Measurements from ENCODE around the gene FHOD3. TPM values are rescaled to one million over a fixed set of nuclear protein-coding genes. Genes with fewer than 3 reads are reported as not detected.
"Not testable (repeated sequence)": the region's sequence is repeated elsewhere in the genome, so short reads cannot be mapped to it uniquely, and the experiment has no call there.

FHOD3 gene
- total RNA-seq, 1 experiment from 2014 or later = 15.1 TPM

DNA sequence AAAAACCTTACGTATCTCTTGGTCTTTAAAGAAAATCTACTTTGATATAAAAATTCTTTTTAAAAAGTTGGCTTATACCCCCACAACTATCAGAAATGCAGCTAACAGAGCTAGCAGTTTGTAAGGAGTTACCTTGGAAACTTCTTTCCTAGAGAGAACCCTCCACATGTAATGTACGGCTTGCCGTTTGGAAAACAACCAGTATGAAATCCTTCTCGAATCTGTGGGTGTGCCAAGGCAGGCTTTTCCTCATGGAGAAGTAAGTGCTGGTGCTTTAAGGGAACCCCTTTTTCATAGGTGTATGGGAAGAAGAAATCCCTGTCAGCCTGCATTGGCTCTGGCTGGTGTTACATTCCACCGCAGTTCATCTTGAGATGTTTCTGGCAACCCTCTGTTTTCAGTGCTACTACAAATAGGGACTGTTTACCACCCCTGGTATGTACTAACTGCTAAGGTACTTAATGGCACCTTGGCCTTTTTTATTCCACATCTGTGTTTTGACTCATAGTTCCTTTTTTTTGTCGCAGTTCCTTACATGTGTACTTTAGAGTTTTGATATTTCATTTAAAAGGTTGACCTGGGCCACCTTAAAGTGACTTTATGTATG lies 248.4 kb downstream of the FHOD3 start:
- DNase-seq (ENCODE audit: low read depth) = no peak

DNA sequence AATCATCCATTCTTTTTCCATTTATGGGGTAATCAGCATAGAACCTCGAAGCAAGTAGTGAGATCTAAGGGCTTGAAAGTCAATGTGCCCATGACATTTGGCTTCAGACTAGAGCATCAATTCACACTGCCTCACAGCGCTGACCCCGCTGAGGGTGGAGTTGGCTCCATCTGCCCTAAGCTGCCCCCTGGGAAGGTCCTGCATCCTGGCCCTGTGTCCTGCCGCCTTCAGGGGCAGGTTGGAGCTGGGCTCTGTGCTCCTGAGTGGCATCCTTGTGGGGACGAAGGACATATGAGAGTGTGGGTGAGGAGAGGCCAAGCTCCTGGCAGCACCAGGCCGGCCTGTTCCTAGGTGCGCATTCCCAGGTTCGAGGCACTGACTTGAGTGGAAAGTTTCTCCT lies 249.4 kb downstream of the FHOD3 start:
- DNase-seq (ENCODE audit: low read depth) = no peak

DNA sequence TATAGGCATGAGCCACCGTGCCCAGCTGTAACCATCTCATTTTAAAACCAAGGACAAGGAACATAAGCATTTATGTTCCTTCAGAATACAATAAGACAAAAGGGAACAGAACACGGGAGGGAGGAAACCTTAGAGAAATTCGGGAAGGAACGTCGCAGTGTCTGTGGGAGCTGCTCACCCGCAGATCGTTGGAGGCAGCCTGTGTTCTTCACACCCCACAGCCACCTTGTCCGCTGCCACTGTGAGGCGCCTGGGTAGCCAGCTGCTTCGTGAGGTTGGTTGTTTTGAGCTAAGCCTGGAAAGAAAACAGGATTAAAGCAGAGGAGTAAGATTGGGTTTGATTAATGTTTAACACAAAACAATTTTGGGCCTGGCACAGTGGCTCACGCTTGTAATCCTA lies 250.0 kb downstream of the FHOD3 start:
- no peak for DNase-seq (ENCODE audit: low read depth)

DNA sequence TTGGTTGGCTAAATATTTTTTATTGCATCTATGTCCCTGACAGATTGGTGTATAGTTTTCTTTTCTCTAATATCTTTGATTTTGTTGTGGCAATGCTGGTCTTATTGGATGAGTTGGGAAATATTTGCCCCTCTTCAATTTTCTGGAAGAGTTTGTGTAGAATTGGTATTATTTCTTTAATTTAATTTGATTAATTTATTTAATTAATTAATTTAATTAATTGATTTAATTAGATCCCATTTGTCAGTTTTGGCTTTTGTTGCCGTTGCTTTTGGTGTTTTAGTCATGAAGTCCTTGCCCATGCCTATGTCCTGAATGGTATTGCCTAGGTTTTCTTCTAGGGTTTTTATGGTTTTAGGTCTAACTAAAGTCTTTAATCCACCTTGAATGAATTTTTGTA lies 253.8 kb downstream of the FHOD3 start:
- not testable (repeated sequence) for DNase-seq (ENCODE audit: low read depth)

DNA sequence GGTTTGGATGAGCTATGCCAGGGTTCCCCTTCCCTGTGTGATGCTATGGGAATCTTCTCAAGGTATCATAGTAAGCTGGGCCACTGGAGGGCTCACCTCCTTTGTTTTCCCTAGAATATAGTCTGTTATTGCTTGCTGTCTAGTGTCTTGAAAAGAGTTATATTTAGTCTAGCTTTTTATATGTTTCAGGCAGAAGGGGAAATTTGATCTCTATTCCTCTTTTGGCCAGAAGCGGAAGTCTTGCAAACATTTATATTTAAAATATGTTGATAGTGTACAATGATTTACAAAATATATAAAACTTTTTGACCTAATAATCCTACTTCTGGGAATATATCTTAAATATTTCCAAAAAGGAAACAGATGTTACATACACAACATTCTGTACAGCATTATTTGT lies 260.7 kb downstream of the FHOD3 start:
- DNase-seq (ENCODE audit: low read depth) = no peak

DNA sequence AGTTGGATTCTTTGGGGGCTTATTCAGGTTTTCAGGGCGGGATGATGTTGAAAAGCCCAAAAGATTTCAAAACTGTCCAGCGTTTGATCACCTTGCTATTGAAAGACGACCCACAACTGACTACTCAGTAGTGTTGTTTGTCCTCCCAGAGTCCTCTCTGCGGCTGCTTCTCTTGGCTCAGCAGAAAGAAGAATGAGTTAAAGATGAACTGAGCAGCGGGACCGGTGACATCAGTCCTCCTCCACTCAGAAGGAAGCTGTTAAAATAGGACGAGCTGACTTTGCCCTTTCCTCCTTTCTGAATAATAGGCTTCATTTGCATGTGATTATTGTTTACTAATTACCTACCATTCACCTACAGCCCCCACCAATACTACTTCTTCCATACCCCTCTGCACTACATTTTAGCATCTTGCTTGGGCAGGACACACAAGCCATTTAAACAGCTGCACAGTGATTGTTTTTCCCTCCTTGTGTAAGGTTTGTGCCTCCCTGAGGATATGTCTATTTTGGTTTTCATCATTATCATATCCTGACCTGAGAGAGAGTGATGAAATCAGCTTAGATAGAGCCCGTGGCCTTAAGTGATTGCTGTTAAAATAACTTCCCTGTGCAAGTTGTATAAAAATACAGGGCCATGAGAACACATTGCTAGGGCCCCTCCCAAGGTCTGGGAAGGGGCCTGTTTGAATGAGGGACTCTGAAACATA lies 261.8 kb downstream of the FHOD3 start:
- DNase-seq (ENCODE audit: low read depth) = no peak

DNA sequence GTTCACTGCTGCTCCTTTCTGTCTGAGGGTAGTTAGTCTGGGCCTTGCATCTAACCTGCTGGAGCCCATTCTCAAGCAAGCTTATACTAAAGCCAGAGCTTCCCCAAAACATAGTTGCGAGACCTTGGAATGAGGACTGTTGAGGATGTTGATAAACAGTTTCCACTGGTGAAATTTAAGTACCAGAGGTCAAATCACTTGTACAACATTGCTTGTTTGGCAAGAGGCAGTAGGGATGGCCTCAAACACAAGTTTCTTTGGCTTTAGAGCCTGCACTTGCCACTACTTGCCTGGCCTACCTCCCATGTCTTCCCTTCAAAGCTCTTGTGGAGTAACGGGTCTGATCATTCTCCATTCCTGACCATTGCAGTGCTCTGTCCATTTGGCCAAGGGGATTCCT lies 262.7 kb downstream of the FHOD3 start:
- DNase-seq (ENCODE audit: low read depth) = no peak

DNA sequence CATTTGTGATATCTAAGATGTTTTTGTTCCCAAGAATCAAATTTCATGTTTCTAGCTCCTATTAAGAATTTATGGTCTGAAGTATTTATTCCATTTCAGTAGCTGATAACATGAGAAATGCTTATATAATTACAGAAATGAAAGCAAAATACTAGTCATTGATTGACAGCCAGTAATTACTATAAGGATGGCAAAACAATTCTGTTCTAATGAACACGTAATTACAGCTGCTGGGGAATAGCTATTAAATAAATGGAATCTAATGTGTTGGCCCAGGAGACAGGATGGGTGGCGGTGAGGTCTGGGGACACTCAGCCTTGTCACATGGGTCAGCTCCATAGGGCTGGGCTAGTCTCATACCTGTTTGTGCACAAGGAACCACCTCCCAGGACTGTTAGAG lies 263.5 kb downstream of the FHOD3 start:
- DNase-seq (ENCODE audit: low read depth) = no peak

DNA sequence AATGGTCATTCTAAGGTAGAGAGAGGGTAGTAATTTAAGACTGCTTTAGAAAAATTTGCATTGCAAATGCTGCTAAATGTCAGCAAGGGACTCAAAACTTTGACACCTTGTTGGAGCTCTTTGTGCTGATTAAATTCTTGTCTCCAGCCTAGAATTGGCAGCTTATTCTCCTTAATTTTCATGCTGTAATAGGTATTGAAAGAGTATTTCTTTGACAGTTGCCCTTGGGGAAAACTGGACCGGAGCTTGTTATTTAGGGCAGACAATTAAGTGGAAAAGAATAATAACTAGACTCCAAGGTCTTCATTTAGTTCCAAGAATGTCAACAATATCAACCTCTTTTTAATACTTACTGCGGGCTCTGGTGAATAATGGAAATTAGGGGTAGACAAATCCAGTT lies 267.3 kb downstream of the FHOD3 start:
- DNase-seq (ENCODE audit: low read depth) = no peak

DNA sequence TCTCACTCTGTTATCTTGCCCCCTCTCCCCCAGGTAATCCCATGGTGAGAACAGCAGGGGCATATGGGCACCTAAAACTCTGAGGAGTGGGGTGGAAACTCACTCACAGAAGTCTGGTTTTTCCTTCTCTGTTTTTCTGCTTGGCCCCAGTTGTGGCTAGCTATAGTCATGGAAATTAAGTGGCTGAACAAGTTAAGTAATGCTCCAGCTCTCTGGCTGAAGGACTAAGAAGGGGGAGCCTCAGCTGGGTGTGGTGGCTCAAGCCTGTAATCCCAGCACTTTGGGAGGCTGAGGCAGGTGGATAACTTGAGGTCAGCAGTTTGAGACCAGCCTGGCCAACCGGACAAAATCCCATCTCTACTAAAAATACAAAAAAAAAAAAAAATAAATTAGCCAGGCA lies 270.3 kb downstream of the FHOD3 start:
- no peak for DNase-seq (ENCODE audit: low read depth)

DNA sequence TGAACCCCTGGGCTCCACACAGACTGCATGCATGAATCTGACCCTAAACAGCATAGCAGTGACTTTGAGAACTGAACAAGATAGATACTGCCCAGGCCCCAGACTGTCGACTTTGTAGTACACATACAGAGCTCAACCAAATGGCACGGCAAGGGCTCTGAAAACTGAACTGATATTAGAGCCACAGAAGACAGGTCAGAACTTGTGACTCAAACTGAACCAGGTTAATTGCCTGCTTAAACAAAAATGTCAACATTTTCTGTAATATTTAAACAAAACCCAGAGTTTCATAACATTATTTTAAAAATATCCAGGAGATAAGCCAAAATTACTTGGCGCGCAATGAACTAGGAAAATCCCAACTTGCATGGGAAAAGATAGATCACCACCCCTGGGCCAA lies 271.0 kb downstream of the FHOD3 start:
- DNase-seq (ENCODE audit: low read depth) = no peak

DNA sequence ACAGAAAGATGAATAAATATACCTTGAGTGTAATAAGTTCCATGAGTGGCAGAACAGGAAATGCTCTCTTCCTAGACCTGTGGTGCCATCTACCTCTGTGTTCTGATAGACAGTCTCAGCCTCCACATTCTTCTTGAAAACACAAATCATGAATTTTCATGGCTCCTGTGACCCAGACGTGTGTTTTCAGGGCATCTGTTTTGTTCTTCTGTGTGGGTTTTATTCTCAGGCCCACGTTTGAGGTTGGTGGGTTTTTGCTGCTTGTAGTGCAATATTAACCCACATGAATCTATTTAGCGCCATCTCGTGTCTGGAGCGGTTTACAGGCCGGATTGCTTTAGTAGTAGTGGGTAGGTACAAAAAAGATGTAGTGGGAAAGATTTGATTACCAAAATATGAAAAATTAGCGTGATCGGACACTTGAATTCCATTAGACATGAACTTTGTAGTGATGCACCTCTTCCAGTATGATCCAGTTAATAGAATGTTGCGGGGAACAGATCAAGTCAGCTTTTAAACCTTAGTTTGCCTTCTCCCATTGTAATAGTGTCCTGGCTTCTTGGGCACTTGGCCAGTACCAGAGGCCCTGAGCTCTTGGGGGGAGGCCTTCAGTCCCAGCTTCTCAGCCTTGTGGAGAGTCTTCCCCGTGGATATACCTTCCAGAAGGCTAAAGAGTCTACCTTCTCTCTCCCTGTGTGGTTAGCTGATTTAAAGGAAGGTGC lies 274.8 kb downstream of the FHOD3 start:
- DNase-seq (ENCODE audit: low read depth) = peak; percentile 62

DNA sequence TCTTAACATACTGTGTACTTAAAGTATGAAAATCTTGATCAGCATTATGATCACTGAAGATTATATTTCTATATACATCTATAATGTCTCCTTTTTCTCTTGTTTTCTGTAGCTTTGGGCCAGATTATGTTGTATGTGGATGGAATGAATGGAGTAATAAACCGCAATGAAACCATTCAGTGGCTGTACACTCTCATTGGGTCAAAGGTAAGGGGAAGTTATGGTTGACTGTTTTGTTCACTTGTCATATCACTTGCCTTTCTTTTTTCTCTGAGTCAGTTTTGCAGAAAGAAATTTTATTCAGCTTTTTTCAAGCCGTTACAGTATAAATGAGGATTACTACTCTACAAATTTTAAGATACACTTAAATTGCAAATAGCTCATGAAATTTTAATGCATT lies 278.8 kb downstream of the FHOD3 start:
- DNase-seq (ENCODE audit: low read depth) = no peak

DNA sequence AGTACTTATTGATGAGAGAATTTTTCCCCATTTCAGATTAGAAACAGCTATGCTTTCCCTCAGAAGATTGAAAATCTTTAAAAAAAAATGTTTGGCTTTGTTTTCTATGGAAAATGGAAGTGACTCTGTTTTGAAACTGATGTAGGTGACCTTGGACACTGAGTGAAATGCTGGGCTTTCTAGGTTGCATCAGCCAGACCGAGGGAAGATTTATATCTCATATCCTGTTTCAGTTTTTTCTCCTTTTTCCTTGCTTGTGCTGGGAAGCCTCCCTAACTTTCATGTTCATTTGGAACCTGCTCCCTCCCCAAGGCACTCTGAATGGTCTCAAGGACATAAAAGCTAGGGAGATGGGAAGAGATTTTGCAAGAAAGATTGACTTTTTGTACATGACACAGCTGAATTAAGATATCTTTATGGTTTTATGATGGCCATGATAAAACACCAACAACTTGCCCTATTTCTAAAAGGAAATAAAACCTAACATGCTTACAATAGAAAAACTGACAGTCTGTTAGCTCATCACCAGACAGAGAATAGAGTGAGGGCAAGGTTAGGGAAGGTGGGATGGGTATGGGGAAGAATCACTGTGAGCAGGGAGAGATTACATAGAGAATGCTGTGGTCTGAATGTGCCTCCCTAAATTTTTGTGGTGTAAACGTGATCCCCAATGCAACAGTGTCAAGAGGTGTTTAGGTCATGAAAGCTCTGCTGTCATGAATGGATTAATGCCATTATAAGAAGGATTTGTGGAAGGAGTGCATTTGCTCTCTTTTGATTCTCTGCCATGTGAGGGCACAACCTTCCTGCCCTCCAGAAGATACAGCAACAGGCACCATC lies 281.6 kb downstream of the FHOD3 start:
- DNase-seq (ENCODE audit: low read depth) = peak; percentile 65

DNA sequence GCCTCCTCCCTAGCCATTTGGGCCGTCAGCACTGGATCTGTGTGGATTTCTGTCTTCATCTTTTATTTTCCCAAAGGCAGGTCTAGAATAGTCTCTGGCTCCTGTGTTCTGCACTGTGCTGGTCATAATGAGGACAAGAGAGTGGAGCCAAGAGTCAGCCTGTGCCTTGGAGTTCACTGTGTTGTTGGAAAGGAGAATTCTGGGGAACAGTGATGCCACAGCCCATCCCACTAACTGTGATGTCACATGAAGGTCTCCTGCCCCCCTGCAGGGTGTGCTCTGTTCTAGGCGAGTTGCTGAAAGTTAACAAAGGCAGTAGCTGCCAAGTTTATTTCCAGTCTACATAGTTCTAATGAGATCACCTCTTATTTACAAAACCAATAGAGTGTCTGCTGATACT lies 282.8 kb downstream of the FHOD3 start:
- DNase-seq (ENCODE audit: low read depth) = peak; percentile 56

DNA sequence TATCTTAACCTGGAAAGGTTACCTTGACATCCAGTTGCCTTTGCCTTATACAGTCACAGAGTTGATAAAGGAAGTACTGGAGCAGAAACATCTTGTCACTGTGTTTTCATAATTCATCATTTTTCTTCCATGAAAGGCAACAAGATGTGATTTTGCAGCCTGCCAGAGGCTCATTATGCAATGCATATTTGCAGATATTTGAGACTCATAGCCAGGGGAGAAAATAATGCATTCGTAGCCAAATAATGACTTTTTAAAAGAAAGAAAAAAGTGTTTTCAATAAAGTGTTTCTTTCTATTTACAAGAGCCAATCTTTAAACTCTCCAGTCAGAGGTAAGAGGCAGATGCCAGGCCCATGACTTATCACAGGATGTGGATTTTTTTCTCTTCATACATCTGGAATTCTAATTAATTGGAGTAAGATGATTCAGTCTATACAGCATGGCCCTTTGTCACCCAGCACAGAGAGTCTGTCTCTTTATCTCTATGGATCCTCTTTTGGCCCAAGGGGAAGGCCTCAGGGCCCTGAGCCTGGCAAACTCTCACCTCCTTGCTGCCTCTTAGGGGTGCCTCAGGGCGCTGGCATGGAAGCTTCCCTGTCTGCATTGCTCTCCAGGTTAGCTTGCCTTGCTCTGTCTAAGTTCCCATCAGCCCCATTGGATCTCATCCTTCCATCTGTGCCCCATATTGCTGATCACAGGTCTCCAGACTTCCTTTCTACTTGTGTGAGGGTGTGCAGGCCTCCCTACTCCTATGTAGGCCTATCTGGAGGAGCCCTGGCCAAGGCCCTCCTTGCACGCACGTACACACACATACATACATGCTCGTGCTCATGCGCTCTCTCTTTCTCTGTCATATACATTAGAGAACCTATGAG lies 283.6 kb downstream of the FHOD3 start:
- peak; percentile 84 for DNase-seq (ENCODE audit: low read depth)

DNA sequence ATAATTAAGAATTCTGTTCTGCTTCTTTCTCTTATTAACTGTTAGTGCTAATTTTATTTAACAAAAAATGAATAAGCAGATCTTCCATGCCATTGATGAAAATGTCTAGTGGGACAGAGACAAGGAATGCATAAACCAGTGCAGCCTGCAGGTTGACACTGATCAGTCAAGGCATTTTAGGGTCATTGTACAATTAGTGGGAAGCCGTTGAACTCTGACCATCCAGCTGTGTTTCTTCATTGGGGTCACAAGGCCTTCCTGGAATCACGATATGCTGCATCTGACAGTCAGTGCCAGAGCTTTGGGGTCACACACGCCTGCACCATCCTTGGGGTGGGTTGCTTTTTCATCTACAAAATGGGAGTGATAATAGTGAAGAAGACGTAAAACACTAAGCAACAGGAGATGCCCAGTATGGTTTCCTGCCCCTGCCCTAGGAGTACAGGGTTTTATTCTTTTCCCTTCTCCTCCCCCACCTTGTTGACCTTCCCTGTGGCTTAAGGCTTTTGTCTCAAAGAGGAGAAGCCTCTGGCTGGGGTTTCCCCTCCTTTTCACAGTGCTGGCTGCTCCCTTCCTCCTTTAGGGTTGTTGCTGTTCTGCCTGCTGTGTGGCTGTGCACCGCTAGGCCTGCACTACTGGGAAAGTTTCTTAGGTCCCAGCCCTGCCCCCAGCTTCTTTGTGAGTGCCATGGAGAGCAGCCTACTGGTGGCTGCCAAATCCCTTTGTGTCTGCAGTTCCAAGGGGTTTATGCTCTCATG lies 285.7 kb downstream of the FHOD3 start:
- peak; percentile 26 for DNase-seq (ENCODE audit: low read depth)

DNA sequence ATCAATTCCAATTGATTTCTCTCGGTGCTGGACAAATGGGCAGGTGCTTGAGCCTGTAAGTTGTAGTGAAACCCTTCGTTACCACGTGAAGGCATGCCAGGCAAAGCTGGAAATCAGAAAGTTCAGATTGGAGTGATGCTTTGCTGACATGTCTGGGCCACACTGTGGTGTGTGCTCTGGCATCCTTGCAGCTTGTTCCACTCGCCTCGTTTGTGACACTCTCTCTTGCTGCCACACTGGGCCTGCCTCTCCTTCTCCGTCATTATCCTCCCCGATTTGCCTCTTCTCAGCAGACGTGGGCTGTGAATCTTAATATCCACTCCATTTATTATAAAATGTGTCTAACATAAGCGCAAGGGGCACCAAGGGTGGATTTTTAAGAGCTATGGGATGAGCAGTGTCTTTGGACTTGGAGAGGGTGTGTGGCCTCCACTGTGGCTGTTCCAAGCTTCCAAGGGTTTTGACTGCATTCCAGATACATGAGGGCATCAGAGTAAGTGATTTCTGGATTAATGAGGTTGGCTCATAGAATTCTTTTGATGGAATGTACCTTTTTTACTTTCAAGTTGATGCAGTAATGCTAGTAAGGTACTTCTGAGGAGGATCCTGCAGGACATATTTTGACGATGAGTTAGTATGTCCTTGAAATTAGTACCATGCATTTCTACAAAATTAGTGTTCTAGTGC lies 292.5 kb downstream of the FHOD3 start:
- peak; percentile 18 for DNase-seq (ENCODE audit: low read depth)

DNA sequence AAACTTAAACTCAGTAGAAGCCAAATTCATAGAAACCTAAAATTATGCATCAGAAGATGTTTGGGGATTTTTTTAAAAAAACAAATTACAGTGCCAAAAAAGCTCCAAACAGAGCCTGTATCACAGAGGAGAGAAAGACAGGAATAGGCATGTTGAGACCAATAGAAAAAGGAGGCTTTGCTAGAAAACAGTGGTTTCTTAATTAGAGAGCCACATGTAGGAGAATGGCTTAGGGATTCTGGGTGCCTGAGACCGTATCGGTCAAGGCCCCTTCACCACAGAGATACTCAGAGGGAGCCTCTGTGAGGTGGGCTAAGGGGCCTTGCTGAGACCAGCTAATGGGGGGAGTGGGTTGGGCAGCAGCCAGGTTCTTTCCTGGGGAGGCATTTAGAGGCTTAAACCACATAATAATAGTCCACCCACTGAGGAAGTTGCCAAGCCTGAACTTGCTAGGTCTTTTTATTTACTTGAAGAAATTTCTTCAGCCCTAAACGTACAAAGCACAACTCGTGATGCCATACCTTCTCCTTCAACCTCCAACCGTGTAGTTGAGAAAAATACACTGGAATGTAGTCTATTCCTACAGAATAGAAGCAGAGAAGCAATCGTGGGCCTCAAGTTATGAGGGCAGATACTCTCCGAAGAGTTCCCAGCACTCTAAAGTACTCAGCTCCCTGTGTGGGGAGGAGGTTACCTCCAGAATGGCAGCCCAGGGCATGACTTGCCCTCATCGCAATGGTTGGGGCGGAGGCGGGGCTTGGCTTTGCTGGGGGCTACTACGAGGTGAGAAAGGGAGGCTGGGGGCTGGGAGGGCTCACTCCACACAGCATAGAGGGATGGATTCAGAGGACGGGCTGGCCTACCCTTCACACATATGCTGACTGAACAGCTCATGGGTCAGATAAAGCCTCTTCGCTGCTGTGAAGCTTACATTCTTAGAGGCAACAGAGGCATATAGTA lies 293.4 kb downstream of the FHOD3 start:
- no peak for DNase-seq (ENCODE audit: low read depth)

Measured in RPMI7951 (cell line).